ENCODE results near the gene CAPZB.

Gene CAPZB

DNA sequence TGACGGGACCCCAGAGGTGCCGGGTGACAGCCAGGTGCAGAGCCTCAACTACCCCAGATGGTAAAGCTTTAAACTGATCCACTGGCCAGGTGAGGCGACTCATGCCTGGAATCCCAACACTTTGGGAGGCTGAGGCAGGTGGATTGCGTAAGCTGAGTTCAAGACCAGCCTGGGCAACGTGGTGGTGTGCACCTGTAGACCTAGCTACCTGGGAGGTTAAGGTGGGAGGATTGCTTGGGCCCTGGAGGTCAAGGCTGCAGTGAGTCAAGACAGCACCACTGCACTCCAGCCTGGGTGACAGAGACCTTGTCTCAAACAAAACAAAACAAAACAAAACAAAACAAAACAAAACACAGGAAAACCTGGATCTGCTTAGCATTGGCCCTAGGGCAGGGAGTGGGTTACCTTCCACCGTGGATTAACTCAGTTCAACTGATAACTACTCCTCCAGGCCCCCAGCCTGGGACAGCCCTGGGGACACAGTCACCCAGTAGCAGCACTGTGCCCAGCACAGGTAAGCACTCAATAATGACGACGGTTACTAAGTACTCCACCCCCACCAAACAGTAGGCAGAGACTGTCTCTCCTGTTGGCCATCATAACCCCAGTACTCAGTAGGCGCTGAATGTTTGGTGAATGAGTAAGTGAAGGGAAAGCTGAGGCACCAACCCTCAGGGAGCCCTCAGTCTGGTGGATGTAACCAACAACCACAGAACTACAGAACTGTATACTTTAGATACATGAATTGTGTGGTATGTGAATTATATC, 151.6 kb downstream of the CAPZB start:
- DNase-seq (ENCODE audit: low read depth): no peak
- H3K4me3 ChIP-seq (ENCODE audit: low read depth, low read length): no peak overlapping the region
- TF ChIP-seq, protein P1, sequence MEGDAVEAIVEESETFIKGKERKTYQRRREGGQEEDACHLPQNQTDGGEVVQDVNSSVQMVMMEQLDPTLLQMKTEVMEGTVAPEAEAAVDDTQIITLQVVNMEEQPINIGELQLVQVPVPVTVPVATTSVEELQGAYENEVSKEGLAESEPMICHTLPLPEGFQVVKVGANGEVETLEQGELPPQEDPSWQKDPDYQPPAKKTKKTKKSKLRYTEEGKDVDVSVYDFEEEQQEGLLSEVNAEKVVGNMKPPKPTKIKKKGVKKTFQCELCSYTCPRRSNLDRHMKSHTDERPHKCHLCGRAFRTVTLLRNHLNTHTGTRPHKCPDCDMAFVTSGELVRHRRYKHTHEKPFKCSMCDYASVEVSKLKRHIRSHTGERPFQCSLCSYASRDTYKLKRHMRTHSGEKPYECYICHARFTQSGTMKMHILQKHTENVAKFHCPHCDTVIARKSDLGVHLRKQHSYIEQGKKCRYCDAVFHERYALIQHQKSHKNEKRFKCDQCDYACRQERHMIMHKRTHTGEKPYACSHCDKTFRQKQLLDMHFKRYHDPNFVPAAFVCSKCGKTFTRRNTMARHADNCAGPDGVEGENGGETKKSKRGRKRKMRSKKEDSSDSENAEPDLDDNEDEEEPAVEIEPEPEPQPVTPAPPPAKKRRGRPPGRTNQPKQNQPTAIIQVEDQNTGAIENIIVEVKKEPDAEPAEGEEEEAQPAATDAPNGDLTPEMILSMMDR (IDR thresholded peaks at IDR 0.05; ENCODE audit: low read depth, low read length, missing control alignments): no peak
- in situ Hi-C loops (cut with HindIII; ENCODE audit: low sequenced_read_pairs): no loop called here

DNA sequence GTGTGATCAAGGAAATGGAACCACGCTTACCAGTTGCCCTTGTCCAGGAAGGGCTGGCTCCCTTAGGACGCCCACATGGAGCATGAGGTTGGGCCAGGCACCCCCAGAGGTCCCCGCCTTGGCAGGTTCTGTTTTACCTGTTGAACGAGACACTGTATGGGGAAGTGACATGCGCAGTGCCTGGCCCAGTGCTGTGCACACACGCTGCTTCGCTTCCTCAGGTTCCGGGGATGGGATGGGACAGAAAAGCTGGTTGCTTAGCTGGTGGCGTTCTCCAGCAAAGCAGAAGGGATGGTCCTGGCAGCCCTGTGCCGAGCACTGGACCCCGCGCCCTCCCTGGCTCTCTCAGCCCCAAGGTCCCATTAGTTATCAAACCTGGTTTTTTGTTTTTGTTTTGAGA, 152.5 kb downstream of the CAPZB start:
- TF ChIP-seq, protein P1 (IDR thresholded peaks at IDR 0.05; ENCODE audit: low read depth, low read length, missing control alignments): no peak
- in situ Hi-C loops (cut with HindIII; ENCODE audit: low sequenced_read_pairs): no loop called here
- DNase-seq (ENCODE audit: low read depth): no peak
- H3K4me3 ChIP-seq (ENCODE audit: low read depth, low read length): no peak overlapping the region

DNA sequence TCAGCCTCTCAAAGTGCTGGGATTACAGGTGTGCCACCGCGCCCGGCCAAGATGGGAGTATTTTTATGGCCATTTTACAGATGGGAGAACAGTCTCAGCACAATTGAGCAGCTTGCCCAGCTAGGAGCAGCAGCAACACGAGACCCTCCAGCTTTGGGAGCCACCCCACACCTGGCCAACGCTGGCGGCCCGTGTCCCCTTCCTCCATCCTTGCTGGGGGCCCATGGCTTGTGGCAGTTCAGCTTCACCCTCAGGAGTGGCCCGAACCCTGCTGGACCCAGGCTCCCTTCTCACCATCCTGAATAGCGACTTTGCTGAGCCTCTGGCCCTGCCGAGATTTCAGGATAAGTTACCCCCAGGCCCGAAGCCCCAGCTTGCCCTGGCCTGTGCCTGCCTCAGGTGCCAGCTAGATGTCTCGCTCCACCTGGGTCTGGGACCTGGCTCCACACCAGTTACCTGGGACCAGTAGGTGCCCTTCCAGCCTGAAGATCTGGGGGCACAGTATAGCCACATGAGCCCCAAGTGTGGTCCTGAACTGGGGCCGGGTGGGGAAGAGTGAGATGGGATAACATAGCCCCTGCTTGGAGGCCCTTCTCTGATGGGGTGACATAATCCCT, 154.0 kb downstream of the CAPZB start:
- TF ChIP-seq, protein P1 (IDR thresholded peaks at IDR 0.05; ENCODE audit: low read depth, low read length, missing control alignments): no peak
- H3K4me3 ChIP-seq (ENCODE audit: low read depth, low read length): no peak overlapping the region
- in situ Hi-C loops (cut with HindIII; ENCODE audit: low sequenced_read_pairs): no loop called here
- no peak for DNase-seq (ENCODE audit: low read depth)

DNA sequence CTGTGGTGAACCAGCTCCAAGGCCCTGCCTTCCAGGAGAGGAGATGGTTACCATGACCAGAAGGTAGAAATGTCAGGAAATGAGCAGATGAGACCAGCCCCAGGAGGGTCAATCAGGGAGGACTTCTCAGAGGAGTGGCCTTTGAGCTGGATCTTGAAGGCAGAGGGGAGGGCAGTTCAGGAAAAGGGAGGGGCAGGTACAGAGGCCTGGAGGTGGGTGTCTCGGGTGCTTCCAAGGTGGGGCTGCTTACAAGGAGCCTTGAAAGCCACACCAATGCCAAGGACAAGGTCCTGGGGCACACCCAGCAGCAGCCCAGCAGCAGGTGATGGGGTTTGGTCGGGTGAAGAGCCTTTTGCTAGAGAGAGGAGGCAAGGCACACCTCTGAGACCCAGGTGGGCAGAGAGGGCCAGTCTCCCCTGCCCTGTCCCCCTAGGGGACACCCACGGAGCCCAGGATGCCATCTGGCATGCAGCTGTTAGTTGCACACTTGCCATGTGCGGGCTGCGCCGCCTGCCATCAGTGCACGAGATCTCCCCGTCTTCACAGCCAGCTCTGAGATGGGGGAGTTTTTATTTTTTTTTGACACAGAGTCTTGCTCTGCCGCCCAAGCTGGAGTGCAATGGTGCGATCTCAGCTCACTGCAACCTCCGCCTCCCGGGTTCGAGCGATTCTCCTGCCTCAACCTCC, 154.7 kb downstream of the CAPZB start:
- H3K4me3 ChIP-seq (ENCODE audit: low read depth, low read length): no peak overlapping the region
- in situ Hi-C loops (cut with HindIII; ENCODE audit: low sequenced_read_pairs): no loop called here
- TF ChIP-seq, protein P1 (IDR thresholded peaks at IDR 0.05; ENCODE audit: low read depth, low read length, missing control alignments): no peak
- no peak for DNase-seq (ENCODE audit: low read depth)

DNA sequence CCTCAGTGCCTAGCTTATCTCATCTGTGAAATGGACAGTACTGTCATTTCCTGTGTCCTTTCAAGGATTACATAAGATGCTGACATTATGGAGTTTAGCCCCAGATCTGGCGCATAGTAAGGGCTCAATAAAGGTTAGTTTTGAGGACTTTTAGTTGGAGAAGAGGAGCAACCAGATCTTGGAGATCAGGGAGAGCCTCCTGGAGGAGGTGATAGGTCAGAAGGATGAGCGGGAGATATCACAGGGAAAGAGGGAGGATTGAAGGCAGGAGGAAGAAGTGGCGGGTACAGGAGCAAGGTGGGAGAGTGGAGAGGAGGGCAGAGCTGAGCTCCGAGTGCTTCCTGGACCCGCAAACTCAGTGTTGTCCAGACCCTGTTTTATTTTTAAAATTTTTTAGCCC, 155.7 kb downstream of the CAPZB start:
- no peak overlapping the region for H3K4me3 ChIP-seq (ENCODE audit: low read depth, low read length)
- in situ Hi-C loops (cut with HindIII; ENCODE audit: low sequenced_read_pairs): no loop called here
- TF ChIP-seq, protein P1 (IDR thresholded peaks at IDR 0.05; ENCODE audit: low read depth, low read length, missing control alignments): no peak
- DNase-seq (ENCODE audit: low read depth): no peak

DNA sequence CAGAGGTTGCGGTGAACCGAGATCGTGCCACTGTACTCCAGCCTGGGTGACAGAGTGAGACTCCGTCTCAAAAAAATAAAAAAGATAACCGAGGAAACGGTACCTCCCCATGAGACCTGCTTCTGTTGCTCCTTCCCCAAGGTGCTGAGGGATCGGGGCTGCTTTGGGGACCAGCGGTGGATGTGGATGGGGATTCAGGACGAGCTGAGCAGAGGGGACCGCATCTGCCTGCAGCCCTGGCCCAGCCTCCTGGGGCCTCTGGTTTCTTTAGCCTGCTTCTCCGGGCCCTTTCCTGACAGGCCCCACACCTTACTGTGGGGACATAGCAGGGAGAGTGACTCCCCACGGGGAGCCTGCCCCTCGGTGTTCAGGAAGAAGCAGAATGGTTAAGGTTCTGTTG, 156.2 kb downstream of the CAPZB start:
- TF ChIP-seq, protein P1 (IDR thresholded peaks at IDR 0.05; ENCODE audit: low read depth, low read length, missing control alignments): no peak
- H3K4me3 ChIP-seq (ENCODE audit: low read depth, low read length): no peak overlapping the region
- DNase-seq (ENCODE audit: low read depth): no peak
- in situ Hi-C loops (cut with HindIII; ENCODE audit: low sequenced_read_pairs): no loop called here

Data from astrocyte of the cerebellum (primary cell).